Left colon (tissue), 2 donors: ENCODE results near the gene NXPE4. TPM values are rescaled to one million over a fixed set of nuclear protein-coding genes. Genes with fewer than 3 reads are reported as not detected.
"Not testable (repeated sequence)": the region's sequence is repeated elsewhere in the genome, so short reads cannot be mapped to it uniquely, and the experiment has no call there.

Experiments used
- ATAC-seq: fragments of 200-7000 bp; cut with Tn5 transposase; one replicate; pipeline ENCODE4 v1.9.1; 2020; ENCODE audit warnings: mild to moderate bottlenecking, moderate library complexity
- DNase-seq, 2 donors: peaks; one replicate each; pipeline ENCODE4 v3.0.0-alpha.2; 2020
- intact Hi-C, 2 donors: fragments of 100-400 bp; cut with DNase I in 1 of 2; cut with micrococcal nuclease in 1 of 2; formaldehyde crosslinking; loops; one replicate each; pipeline versions ENCODE4 v1.11.2 to v1.14.0; 2022; cut with DNase I, micrococcal nuclease
- long read RNA-seq: library from polyadenylated mRNA; unstranded; transcript quantifications from one replicate; pipeline ENCODE4 v2.0.0, GENCODE V29; 2021
- total RNA-seq, 2 donors: library from RNA; stranded (reverse); fragmentation: NEBNext Ultra II Directional; extraction: Animal tissue kit (Norgen Biotek cat#: 25700); gene quantifications; one replicate each; pipeline ENCODE4 v1.2.1, GENCODE V29; 2021
- donor health status: DM: no; HTN: no; CAD: no.
- donor health status: DM: yes; HTN: yes; CAD: no.

The NXPE4 gene
- total RNA-seq: 100 to 1,000 TPM; 142 to 191 TPM
- long read RNA-seq, transcript NXPE4-201 (6 exons, 1,822 nt): major isoform, 58 of 229 reads
- long read RNA-seq, partial matches to known transcripts: 51 of 229 reads
- long read RNA-seq, other reads (novel, unspliced or antisense): 117 of 229 reads

GRCh38 chr11:114595571-114595970, at the start of gene NXPE4:
TSS of gene NXPE4 (minus strand) at chr11:114595786. CDS start at chr11:114594759, 1,027 bp downstream.
- DNase-seq (peak; percentile 44 to 51), ATAC-seq (peak; percentile 68)
- intact Hi-C loops: no loop called here

DNA sequence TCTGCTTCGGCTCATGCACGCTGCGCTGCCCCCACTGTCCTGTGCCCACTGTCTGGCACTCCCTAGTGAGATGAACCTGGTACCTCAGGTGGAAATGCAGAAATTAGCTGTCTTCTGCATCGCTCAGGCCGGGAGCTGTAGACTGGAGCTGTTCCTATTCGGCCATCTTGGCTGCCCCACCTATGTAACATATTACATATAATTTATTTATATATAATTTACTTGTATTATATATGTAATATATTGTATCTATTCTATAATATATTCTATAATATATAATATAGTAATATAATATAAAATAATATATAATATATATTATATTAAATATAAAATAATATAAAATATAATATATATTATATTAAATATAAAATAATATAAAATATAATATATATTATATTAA, 43.9 kb upstream of the NXPE4 start:
- DNase-seq, intact Hi-C loops, ATAC-seq: not testable (repeated sequence)

DNA sequence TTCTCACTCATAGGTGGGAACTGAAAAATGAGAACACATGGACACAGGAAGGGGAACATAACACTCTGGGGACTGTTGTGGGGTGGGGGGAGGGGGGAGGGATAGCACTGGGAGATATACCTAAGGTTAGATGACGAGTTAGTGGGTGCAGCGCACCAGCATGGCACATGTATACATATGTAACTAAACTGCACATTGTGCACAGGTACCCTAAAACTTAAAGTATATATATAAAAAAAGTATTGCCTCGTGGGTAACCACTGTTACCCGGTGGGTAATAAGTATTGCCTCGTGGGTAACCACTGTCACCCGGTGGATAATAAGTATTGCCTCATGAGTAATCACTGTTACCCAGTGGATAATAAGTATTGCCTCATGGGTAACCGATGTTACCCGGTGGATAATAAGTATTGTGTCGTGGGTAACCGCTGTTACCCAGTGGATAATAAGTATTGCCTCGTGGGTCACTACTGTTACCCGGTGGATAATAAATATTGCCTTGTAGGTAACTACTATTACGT, 35.9 kb upstream of the NXPE4 start:
- ATAC-seq, intact Hi-C loops: not testable (repeated sequence)

DNA sequence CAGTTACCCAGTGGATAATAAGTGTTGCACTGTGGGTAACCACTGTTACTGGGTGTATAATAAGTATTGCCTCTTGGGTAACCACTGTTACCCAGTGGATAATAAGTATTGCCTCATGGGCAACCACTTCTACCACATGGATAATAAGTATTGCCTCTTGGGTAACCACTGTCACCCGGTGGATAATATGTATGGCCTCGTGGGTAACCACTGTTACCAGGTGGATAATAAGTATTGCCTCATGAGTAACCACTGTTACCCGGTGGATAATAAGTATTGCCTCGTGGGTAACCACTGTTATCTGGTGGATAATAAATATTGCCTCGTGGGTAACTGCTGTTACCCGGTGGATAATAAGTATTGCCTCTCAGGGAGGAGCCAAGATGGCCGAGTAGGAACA, 29.7 kb upstream of the NXPE4 start:
- intact Hi-C loops: no loop called here
- DNase-seq (no peak), ATAC-seq (no peak)

More for the DNA sequence above, 35.9 kb upstream of the NXPE4 start:
- DNase-seq: not testable (repeated sequence)

GRCh38 chr11:114624455-114625207, 29.0 kb upstream of the NXPE4 start:
- intact Hi-C loops: no loop called here
- ATAC-seq (no peak), DNase-seq (no peak)

DNA sequence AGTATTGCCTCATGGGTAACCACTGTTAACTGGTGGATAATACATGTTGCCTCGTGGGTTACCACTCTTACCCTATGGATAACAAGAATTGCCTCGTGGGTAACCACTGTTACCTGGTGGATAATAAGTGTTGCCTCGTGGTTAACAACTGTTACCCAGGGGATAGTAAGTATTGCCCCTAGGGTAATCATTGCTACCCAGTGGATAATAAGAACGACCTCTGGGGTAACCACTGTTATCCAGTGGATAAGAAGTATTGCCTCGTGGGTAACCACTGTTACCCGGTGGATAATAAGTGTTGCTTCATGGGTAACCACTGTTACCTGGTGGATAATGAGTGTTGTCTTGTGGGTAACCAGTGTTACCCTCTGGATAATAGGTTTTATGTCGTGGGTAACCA, 28.1 kb upstream of the NXPE4 start:
- DNase-seq: no peak
- no peak for ATAC-seq
- intact Hi-C loops: no loop called here

DNA sequence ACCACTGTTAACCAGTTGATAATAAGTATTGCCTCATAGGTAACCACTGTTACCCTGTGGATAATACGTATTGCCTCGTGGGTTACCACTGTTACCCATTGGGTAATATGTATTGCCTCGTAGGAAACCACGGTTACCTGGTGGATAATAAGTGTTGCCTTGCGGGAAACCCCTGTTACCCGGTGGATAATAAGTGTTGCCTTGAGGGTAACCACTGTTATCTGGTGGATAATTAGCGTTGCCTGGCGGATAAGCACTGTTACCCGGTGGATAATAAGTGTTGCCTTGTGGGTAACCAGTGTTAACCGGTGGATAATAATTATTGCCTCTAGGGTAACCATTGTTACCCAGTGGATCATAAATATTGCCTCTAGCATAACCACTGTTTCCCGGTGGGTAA, 27.3 kb upstream of the NXPE4 start:
- ATAC-seq (peak; percentile 7), DNase-seq (no peak)
- intact Hi-C loops: no loop called here

- DNase-seq (no peak), ATAC-seq (peak; percentile 1)
- intact Hi-C loops: no loop called here
Observed at GRCh38 chr11:114621950-114622809, 26.6 kb upstream of the NXPE4 start.

- DNase-seq (no peak), ATAC-seq (no peak)
- intact Hi-C loops: no loop called here
Observed at GRCh38 chr11:114621072-114621471, 25.5 kb upstream of the NXPE4 start.

GRCh38 chr11:114619659-114620173, 24.1 kb upstream of the NXPE4 start:
- DNase-seq: no peak
- intact Hi-C loops: no loop called here
- no peak for ATAC-seq

DNA sequence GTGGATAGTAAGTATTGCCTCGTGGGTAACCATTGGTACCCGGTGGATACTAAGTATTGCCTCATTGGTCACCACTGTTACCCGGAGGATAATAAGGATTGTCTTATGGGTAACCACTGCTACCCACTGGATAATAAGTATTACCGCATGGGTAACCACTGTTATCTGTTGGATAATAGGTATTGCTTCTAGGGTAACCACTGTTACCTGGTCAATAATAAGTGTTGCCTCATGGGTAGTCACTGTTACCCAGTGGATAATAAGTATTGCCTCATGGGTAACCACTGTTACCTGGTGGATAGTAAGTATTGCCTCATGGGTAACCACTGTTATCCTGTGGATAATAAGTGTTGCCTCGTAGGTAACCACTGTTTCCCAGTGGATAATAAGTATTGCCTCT, 22.6 kb upstream of the NXPE4 start:
- ATAC-seq (no peak), DNase-seq (no peak)
- intact Hi-C loops: no loop called here

DNA sequence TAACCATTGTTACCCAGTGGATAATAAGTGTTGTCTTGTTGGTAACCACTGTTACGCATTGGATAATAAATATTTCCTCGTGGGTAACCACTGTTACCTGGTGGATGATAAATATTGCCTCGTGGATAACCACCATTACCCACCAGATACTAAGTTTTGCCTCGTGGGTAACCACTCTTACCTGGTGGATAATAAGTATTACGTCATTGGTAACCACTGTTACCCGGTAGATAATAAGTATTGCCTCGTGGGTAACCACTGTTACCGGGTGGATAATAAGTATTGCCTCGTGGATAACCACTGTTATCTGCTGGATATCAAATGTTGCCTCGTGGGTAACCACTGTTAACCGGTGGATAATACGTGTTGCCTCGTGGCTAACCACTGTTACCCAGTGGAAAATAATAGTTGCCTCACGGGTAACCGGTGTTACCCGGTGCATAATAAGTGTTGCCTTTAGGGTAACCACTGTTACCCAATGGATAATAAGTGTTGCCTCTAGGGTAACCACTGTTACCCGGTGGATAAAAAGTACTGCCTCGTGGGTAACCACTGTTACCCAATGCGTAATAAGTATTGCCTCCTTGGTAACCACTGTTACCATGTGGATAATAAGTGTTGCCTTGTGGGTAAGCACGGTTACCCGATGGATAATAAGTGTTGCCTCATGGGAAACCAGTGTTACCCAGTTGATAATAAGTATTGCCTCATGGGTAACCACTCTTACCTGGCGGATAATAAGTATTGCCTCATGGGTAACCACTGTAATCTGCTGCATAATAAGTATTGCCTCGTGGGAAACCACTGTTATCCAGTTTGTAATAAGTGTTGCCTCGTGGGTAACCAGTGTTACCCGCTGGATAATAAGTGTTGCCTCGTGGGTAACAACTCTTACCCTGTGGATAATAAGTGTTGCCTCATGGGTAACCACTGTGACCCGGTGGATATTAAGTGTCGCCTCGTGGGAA, 21.9 kb upstream of the NXPE4 start:
- ATAC-seq: no peak
- intact Hi-C loops: no loop called here
- DNase-seq: no peak

DNA sequence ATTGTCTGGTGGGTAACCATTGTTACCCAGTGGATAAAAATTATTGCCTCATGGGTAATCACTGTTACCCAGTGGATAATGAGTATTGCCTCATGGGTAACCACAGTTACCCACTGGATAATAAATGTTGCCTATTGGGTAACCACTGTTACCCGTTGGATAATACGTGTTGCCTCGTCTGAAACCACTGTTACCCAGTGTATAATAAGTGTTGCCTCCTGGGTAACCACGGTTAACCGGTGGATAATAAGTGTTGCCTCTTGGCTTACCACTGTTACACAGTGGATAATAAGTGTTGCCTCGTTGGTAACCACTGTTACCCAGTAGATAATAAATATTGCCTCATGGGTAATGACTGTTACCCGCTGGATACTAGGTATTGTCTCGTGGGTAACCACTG, 20.9 kb upstream of the NXPE4 start:
- ATAC-seq (peak; percentile 2), DNase-seq (no peak)
- intact Hi-C loops: no loop called here

GRCh38 chr11:114615448-114616361, 20.1 kb upstream of the NXPE4 start:
- DNase-seq (no peak), ATAC-seq (peak; percentile 18)
- intact Hi-C loops: no loop called here

DNA sequence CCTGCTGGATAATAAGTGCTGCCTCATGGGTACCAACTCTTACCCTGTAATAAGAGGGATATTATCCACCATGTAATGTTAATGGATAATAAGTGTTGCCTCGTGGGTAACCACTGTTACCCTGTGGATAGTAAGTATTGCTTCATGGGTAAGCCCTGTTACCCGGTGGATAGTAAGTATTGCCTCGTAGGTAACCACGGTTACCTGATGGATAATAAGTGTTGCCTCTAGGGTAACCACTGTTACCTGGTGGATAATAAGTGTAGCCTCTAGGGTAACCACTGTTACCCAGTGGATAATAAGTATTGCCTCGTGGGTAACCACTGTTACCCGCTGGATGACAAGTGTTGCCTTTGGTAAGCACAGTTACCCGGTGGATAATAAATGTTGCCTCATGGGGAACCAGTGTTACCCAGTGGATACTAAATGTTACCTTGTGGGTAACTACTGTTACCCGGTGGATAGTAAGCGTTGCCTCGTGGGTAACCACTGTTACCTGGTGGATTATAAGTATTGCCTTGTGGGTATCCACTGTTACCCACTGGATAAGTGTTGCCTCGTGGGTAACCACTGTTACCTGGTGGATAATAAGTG, 18.6 kb upstream of the NXPE4 start:
- ATAC-seq: no peak
- intact Hi-C loops: loop anchor here in 1 of 2 donors (5.0 kb wide), 1 partner anchor 262 kb away; no protein-coding TSS in a partner anchor
- no peak for DNase-seq

GRCh38 chr11:114613094-114613493, 17.5 kb upstream of the NXPE4 start:
- ATAC-seq, DNase-seq: not testable (repeated sequence)
- intact Hi-C loops: loop anchor here in 1 of 2 donors (5.0 kb wide), 1 partner anchor 261 kb away; no protein-coding TSS in a partner anchor

- no peak for DNase-seq
- no peak for ATAC-seq
Observed at GRCh38 chr11:114612686-114613085, 17.1 kb upstream of the NXPE4 start.

More at GRCh38 chr11:114612686-114613085, 17.1 kb upstream of the NXPE4 start:
- intact Hi-C loops: loop anchor here in 1 of 2 donors (5.0 kb wide), 1 partner anchor 260 kb away; no protein-coding TSS in a partner anchor
